WERI-Rb-1 (cell line): Measurements from ENCODE around the gene PANK1.

Experiments
- DNase-seq: peaks from one replicate; pipeline ENCODE4 v3.0.0-alpha.2; 2020
- H3K27ac ChIP-seq: fragments of 250-450 bp; sonication (Bioruptor Pico); 2 replicates; pipeline ENCODE4 v1.5.1; 2020; ENCODE audit warnings: mild to moderate bottlenecking, moderate library complexity
- H3K27me3 ChIP-seq: fragments of 250-450 bp; sonication (Bioruptor Pico); 2 replicates; pipeline ENCODE4 v1.5.1; 2021; ENCODE audit warnings: mild to moderate bottlenecking, low read depth, moderate library complexity; ENCODE audit not compliant: insufficient read depth, severe bottlenecking
- H3K36me3 ChIP-seq: fragments of 250-450 bp; sonication (Bioruptor Pico); 2 replicates; pipeline ENCODE4 v1.5.1; 2020; ENCODE audit warnings: mild to moderate bottlenecking, moderate library complexity
- H3K4me3 ChIP-seq: 2 replicates; pipeline ENCODE4 v1.5.1; 2011; ENCODE audit warnings: low read depth, mild to moderate bottlenecking, control low read depth, low read length
- H3K9me3 ChIP-seq: fragments of 250-450 bp; sonication (Bioruptor Pico); 2 replicates; pipeline ENCODE4 v1.5.1; 2021; ENCODE audit warnings: mild to moderate bottlenecking, moderate library complexity; ENCODE audit not compliant: severe bottlenecking
- CTCF ChIP-seq: IDR thresholded peaks from 2 replicates; pipeline ENCODE4 v1.5.1; 2011; ENCODE audit warnings: low read depth, mild to moderate bottlenecking, control low read depth, inconsistent platforms, low read length

The PANK1 gene

GRCh38 chr10:89659143-89660131 is 14.4 kb upstream of the PANK1 start:
- Histone ChIP-seq H3K36me3 (no peaks in the 10 kb centered on the region), H3K27me3 (no peaks in the 10 kb centered on the region), H3K4me3 (no peak overlapping the region), H3K9me3 (peaks cover 4% of the 10 kb centered on the region), H3K27ac (no peak overlapping the region)
- DNase-seq = no peak
- no peak for TF ChIP-seq CTCF

DNA sequence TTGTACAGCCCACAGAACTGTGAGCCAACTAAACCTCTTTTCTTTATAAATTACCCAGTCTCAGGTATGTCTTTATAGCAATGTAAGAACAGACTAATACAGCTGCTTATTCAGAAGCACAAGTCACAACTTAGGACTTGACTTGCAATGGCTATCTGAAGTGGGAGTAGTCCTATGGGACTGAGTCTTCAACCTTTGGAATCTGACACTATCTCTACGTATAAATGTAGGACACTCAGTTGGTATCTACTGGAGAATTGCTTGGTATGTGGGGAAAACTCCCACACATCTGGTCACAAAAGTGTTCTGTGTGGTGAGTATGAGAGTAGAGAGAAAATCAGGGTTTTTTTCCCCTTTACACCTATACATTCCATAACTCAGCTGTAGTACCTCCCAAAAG is 12.3 kb upstream of the PANK1 start:
- peaks cover 4% of the 10 kb centered on the region for H3K9me3 ChIP-seq
- no peak for DNase-seq
- no peaks in the 10 kb centered on the region for H3K36me3 ChIP-seq
- H3K27me3 ChIP-seq = no peaks in the 10 kb centered on the region
- no peak overlapping the region for H3K27ac ChIP-seq
- no peak overlapping the region for H3K4me3 ChIP-seq
- no peak for TF ChIP-seq CTCF

GRCh38 chr10:89655722-89656121 is 10.7 kb upstream of the PANK1 start:
- Histone ChIP-seq H3K36me3 (no peaks in the 10 kb centered on the region), H3K27me3 (no peaks in the 10 kb centered on the region), H3K27ac (no peak overlapping the region), H3K4me3 (no peak overlapping the region), H3K9me3 (peaks cover 4% of the 10 kb centered on the region)
- TF ChIP-seq CTCF = no peak
- DNase-seq = no peak

DNA sequence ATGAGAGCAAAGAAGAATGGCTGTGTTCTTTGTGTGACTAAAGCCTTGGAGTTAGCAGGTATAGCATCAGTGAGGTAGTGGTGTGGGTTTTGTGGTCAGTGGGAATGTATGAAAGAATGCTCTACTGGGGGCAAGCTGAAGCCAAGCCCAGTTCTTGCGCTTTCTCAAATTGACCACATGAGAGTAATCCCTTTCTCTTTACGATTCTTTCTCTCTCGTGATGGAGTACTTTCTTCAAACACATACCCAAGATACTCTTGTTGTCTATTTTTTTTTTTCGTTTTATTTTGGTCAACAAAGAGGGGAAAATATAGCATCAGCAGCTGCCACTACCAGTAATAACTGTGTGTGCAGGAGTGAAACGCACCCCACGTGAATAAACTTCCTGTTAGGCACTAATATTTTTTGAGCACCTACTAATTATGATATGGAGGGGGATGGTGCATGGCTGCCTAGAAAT is 8.4 kb upstream of the PANK1 start:
- Histone ChIP-seq H3K4me3 (no peak overlapping the region), H3K27ac (no peak overlapping the region), H3K27me3 (no peaks in the 10 kb centered on the region), H3K36me3 (no peaks in the 10 kb centered on the region), H3K9me3 (peaks cover 4% of the 10 kb centered on the region)
- no peak for TF ChIP-seq CTCF
- no peak for DNase-seq

DNA sequence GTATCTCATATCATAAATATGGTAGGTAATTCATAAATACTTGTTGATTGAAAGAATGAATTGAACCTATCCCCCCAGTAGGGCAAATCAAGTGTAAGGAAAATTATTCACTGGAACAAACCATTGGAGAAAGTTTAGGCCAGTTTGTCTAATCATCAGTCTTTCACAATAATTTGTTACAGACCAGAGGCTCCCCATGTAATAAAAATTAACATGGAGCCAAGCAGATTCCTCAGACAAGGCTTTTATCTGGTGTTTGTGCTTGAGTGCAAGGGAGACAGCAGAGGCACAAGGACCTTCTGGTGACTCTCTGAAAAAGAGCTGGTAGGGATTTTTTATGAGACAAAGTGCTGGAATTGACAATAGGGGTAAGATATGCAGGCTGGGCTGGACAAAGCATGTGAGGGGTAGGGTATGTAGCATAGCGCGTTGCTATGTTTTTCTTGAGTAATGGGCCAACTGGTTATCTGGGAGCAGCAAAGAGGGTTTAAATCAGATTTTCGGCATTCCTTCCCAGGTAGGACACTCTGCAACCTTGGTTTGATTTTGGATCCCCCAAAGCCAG is 7.8 kb upstream of the PANK1 start:
- Histone ChIP-seq H3K27ac (no peak overlapping the region), H3K27me3 (no peaks in the 10 kb centered on the region), H3K4me3 (no peak overlapping the region), H3K36me3 (no peaks in the 10 kb centered on the region), H3K9me3 (peaks cover 4% of the 10 kb centered on the region)
- DNase-seq = no peak
- no peak for TF ChIP-seq CTCF
